22Rv1 (cell line): ENCODE measurements around the gene TRIM42.

Experiments
- ZFX ChIP-seq: fragments of 450-650 bp; IDR thresholded peaks from 2 replicates; pipeline ENCODE4 v1.6.1; 2017; ENCODE audit warnings: antibody characterized with exemption, borderline replicate concordance
- TF ChIP-seq, protein P1 (sequence below): fragments of 450-650 bp; IDR thresholded peaks from 2 replicates; pipeline ENCODE4 v1.5.1; 2017; ENCODE audit warnings: mild to moderate bottlenecking

DNA sequence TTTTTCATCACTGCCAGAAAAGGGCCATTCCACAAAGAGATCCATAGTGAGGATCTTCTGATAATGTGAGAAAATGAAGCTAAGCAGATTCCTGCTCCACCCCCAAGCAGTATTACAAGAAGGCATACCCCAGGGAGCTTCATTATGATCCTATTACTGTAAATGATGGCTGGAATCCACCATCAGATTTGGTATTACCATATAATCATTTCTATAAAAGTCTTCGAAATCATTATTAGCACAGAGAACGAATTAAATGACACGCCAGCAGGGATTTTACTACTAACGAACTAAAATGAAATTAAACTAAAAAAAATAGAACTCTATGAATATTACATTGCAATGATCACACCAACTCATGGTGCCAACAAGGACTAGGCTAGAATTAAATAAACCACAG, 24.4 kb downstream of the TRIM42 start:
- TF ChIP-seq, protein P1, sequence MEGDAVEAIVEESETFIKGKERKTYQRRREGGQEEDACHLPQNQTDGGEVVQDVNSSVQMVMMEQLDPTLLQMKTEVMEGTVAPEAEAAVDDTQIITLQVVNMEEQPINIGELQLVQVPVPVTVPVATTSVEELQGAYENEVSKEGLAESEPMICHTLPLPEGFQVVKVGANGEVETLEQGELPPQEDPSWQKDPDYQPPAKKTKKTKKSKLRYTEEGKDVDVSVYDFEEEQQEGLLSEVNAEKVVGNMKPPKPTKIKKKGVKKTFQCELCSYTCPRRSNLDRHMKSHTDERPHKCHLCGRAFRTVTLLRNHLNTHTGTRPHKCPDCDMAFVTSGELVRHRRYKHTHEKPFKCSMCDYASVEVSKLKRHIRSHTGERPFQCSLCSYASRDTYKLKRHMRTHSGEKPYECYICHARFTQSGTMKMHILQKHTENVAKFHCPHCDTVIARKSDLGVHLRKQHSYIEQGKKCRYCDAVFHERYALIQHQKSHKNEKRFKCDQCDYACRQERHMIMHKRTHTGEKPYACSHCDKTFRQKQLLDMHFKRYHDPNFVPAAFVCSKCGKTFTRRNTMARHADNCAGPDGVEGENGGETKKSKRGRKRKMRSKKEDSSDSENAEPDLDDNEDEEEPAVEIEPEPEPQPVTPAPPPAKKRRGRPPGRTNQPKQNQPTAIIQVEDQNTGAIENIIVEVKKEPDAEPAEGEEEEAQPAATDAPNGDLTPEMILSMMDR: no peak
- TF ChIP-seq ZFX: no peak
